Muscle of leg (tissue), 11 donors: ENCODE data around the gene CTNNA2. TPM values are rescaled to one million over a fixed set of nuclear protein-coding genes. Genes with fewer than 3 reads are reported as not detected.

ENCODE experiments used
- DNase-seq: peaks from one replicate; pipeline ENCODE4 v3.0.0; 2013
- H3K27ac ChIP-seq: one replicate; pipeline ENCODE4 v1.5.1; 2013; ENCODE audit warnings: mild to moderate bottlenecking, low read length, control low read depth
- H3K27me3 ChIP-seq: one replicate; pipeline ENCODE4 v1.6.1; 2013; ENCODE audit warnings: low read length; ENCODE audit not compliant: control insufficient read depth, insufficient read depth
- H3K36me3 ChIP-seq: one replicate; pipeline ENCODE4 v1.6.1; 2013; ENCODE audit warnings: low read length; ENCODE audit not compliant: control insufficient read depth, insufficient read depth
- H3K4me1 ChIP-seq: one replicate; pipeline ENCODE4 v1.6.1; 2013; ENCODE audit warnings: low read length; ENCODE audit not compliant: control insufficient read depth, insufficient read depth
- H3K4me3 ChIP-seq: one replicate; pipeline ENCODE4 v1.5.1; 2013; ENCODE audit warnings: low read length, control low read depth
- H3K9me3 ChIP-seq: replicated peaks from 2 replicates; pipeline ENCODE4 v1.6.1; 2013; ENCODE audit warnings: low read depth, low read length; ENCODE audit not compliant: control insufficient read depth
- WGBS: methylation state at CpG from one replicate; pipeline ENCODE4 v1.1.5; 2013; ENCODE audit warnings: missing lambda C conversion rate; ENCODE audit not compliant: insufficient coverage; 5-methylcytosine and 5-hydroxymethylcytosine counted together
- polyA plus RNA-seq, 8 donors: library from polyadenylated mRNA; unstranded; fragments of 120-200 nt; gene quantifications; one replicate each; pipeline versions ENCODE4 v1.2.1 to v1.2.3, GENCODE V29; 2013; ENCODE audit warnings: inconsistent platforms in 1 of 8, low replicate concordance in 1 of 8; ENCODE audit not compliant: insufficient read length in 8 of 8, insufficient read depth in 1 of 8
- total RNA-seq: library from RNA; stranded (reverse); fragments of 120-200 nt; gene quantifications from one replicate; pipeline ENCODE4 v1.2.4, GENCODE V29; 2013

CTNNA2 gene
- total and polyA plus RNA-seq, 9 donors, result 0.28 to 1.0 (median 0.69) TPM

DNA sequence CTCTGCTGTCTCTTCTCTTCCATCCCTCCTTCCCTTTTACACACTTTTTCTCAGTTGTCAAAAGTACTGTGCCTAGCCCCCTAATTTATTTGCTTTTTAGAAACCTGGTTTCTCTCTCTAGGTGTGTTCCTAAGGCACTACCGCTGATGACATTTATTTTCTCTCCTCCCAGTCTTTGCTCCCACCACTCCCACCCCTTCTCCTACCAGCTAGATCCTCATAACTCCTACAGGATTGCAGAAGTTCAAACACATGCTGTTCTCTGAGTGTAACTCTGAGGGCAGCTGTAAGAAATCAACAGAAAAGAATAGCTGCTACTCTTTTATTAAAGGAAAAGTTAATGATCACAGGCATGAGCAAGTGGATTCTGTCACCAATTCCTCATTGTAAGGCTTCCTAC lies 814.0 kb downstream of the CTNNA2 start:
- Histone ChIP-seq H3K9me3 (no peaks in the 10 kb centered on the region), H3K36me3 (no peaks in the 10 kb centered on the region), H3K4me3 (no peak overlapping the region), H3K4me1 (no peaks in the 10 kb centered on the region), H3K27me3 (peaks cover 19% of the 10 kb centered on the region), H3K27ac (no peak overlapping the region)
- DNase-seq, result no peak
- whole genome bisulfite sequencing, result 64% methylated on average over 1 of the region's 1 CpG

DNA sequence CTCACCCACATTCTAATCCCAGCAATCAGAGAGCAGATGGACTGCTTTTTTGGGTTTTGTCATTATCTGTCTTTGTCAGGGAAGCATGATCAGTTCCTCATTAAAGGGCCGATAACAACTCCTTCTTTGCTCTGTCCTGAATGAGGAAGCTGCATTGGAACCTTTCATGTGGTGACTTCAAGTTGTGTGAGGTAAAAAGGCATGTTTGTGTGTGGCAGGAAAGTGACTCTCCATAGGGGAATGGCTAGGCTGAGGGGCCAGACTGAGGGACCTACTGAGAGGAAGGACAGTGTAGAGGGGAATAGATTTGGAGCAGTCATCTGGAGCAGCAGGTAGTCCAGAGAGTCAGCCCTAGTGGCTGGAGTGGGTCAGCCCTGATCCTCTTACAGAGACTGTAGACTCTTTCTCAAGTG lies 815.3 kb downstream of the CTNNA2 start:
- WGBS, result 75% methylated on average over 1 of the region's 1 CpG
- H3K27me3 ChIP-seq, result peaks cover 8% of the 10 kb centered on the region
- no peaks in the 10 kb centered on the region for H3K4me1 ChIP-seq

DNA sequence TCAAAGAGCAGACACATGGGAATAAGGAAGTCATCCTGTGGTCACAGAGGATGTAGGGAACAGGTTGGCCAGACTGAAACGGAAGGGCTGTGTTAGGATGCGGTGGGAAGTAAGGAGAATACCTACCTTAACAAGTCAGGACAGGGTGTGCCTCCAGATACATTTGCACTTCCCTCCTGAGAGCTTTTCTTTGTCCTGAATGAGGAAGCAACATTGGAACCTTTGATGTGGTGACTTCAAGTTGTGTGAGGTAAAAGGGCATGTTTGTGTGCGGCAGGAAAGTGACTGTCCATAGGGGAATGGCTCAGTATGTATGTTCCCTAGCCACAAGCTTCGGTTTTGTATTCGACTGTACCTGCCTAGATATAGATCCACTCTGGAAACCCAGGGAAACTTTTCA lies 816.6 kb downstream of the CTNNA2 start:
- Histone ChIP-seq H3K27me3 (peaks cover 1% of the 10 kb centered on the region), H3K27ac (no peak overlapping the region), H3K4me1 (no peaks in the 10 kb centered on the region), H3K36me3 (no peaks in the 10 kb centered on the region), H3K4me3 (no peak overlapping the region), H3K9me3 (no peaks in the 10 kb centered on the region)
- DNase-seq, result no peak
- WGBS, result 82% methylated on average over 3 of the region's 5 CpGs

More for the DNA sequence above, 815.3 kb downstream of the CTNNA2 start:
- H3K4me3 ChIP-seq, result no peak overlapping the region
- no peak for DNase-seq
- no peaks in the 10 kb centered on the region for H3K9me3 ChIP-seq
- H3K27ac ChIP-seq, result no peak overlapping the region
- no peaks in the 10 kb centered on the region for H3K36me3 ChIP-seq

DNA sequence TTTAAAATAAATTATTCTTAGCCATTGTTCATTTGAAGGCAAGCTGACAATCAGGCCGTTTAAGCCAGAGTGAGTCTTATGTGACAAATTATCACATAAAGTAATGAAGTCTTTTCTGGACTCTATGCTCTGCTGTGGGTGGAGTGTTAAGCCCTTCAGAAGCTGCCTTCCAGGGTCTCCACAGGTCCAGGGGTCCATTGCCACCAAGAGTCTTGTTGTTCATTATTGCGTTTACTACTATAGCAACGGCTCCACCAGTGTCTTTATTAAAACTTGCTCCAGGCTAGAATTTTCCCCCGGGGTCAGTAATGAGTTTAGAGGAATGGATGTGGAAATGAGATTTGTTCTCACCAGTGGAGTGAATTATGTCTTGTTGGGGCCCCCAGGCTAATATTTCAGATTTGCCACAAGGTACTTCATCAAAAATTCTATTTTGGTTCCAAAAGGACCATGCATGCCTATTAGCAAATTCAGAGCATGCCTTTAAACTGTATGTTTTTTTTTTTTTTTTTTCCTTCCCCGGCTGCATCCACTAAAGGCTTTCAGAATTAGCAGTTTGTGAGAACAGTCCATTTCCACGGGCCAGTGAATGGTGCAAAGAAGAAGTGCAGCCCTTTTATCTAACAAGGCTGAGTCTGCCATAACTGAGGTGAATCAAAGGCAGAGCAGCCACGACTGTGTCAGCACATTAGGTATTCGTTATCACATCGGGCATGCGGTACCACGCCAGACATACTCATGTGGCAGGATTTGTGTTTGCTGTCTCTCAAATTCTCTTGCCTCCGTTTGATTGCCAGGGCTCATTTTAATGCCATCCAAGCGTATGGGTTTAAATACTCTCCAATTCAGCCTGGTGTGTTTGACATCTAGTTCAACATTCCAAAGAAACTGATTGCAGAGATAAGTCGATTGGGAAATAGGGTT lies 817.9 kb downstream of the CTNNA2 start:
- DNase-seq, result no peak
- Histone ChIP-seq H3K9me3 (no peaks in the 10 kb centered on the region), H3K4me1 (no peaks in the 10 kb centered on the region), H3K36me3 (no peaks in the 10 kb centered on the region), H3K27ac (no peak overlapping the region), H3K4me3 (no peak overlapping the region), H3K27me3 (no peaks in the 10 kb centered on the region)
- WGBS, result 73% methylated on average over 5 of the region's 14 CpGs

DNA sequence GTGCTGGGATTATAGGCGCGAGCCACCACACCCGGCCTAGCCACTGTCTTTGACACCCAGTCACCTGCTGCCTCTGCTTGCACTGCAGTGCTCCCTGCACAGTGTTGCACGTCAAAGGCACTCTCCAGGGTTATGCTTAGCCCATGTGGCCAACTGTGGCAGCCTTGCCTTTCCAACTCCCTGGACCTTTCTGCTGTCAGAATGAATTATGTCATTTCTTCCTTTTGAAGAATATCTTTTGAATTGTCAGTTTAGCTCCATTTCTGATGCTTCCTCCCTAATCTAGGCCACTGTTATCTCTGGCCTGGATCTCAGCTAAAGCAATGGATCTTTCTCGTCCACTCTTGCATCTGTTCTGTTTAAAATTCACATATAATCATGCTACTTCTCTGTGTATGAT lies 821.0 kb downstream of the CTNNA2 start:
- Histone ChIP-seq H3K27ac (no peak overlapping the region), H3K9me3 (no peaks in the 10 kb centered on the region), H3K36me3 (no peaks in the 10 kb centered on the region), H3K27me3 (no peaks in the 10 kb centered on the region), H3K4me3 (no peak overlapping the region), H3K4me1 (no peaks in the 10 kb centered on the region)
- DNase-seq, result no peak
- WGBS, result 90% methylated on average over 4 of the region's 5 CpGs

DNA sequence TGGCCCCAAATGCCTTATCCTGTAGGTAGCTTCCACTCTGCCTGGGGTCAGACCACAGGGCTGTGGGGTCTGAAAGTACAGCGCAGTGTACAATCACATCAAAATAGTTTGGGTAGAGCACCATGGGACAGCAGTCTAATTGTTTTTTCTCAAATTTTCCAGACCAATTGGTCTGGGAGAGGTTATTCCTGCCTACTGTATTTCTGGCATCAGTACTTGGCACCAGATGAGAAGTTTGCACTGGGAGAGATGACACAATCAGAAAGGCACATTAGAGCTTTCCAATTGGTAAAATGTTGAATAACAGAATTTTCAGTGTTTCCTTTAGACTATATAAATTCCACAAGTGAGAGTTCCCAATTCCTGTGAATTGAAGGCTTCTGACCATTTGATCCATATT lies 822.6 kb downstream of the CTNNA2 start:
- no peaks in the 10 kb centered on the region for H3K27me3 ChIP-seq
- no peaks in the 10 kb centered on the region for H3K36me3 ChIP-seq
- H3K27ac ChIP-seq, result no peak overlapping the region
- no peaks in the 10 kb centered on the region for H3K9me3 ChIP-seq
- no peaks in the 10 kb centered on the region for H3K4me1 ChIP-seq
- H3K4me3 ChIP-seq, result no peak overlapping the region
- no CpG with 5 or more reads among the region's 1 CpG for WGBS
- no peak for DNase-seq

DNA sequence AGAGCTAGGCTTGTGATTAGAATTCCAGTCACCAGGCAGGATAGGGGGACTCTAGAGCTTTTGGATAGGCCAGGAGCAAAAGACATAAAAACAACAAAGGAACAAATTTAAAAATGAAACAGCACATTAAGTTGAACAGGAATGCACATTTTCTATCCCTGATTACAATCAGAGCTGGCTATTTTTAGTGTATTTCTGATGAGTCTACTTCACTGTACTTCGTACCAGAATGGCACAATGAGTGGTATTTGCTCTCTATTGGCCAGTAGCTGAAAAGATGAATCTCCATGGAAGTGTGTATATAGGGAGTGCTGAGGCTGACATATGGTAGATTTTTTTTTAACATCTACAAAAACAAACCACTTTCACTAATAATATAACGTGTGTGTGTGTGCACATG lies 825.9 kb downstream of the CTNNA2 start:
- Histone ChIP-seq H3K27me3 (no peaks in the 10 kb centered on the region), H3K36me3 (no peaks in the 10 kb centered on the region), H3K9me3 (no peaks in the 10 kb centered on the region), H3K4me1 (no peaks in the 10 kb centered on the region), H3K4me3 (no peak overlapping the region), H3K27ac (no peak overlapping the region)
- no peak for DNase-seq
- WGBS, result no CpG with 5 or more reads among the region's 2 CpGs

DNA sequence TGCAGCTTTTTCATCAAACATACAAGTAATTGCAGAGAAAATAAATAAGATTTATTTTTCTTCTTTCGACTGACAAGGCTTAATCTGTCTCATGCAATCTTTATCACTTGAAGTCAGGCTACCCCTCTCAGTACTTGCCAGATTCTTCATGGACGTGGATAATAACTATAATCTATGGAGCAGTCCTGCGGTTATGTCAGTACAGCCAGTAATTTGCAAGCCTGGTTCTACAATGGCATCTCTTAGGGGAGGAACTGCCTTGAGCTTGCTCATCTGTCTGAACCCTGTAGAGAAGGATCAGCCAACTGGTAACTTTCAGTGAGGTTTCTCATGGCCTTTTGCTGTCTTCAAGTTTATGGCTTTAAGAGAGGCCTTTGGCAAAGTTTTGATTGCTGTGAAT lies 827.2 kb downstream of the CTNNA2 start:
- no peaks in the 10 kb centered on the region for H3K36me3 ChIP-seq
- WGBS, result no CpG with 5 or more reads among the region's 3 CpGs
- no peak for DNase-seq
- no peaks in the 10 kb centered on the region for H3K4me1 ChIP-seq
- H3K27me3 ChIP-seq, result no peaks in the 10 kb centered on the region
- H3K9me3 ChIP-seq, result no peaks in the 10 kb centered on the region
- no peak overlapping the region for H3K4me3 ChIP-seq
- no peak overlapping the region for H3K27ac ChIP-seq

DNA sequence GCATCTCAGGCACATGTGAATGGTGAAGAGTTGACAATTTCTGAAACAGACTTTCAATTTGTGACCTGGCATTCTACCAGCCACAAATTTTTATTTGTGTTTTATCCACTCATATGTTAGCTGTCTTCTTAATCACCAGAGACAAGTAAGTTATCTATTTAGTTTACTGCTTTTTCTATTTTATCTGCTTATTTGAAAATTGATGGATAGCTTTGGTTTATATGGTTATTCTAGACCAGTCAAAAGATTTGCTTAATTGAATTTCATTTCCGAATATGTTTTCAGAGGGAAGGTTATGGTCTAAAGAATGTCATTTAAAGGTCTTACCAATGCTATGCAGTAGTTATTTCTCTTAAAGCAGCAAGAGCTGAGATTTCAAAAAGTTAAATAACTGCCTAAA lies 835.2 kb downstream of the CTNNA2 start:
- no peaks in the 10 kb centered on the region for H3K27me3 ChIP-seq
- no CpG with 5 or more reads among the region's 1 CpG for WGBS
- no peak for DNase-seq
- H3K36me3 ChIP-seq, result no peaks in the 10 kb centered on the region
- H3K27ac ChIP-seq, result no peak overlapping the region
- no peaks in the 10 kb centered on the region for H3K9me3 ChIP-seq
- no peaks in the 10 kb centered on the region for H3K4me1 ChIP-seq
- H3K4me3 ChIP-seq, result no peak overlapping the region

DNA sequence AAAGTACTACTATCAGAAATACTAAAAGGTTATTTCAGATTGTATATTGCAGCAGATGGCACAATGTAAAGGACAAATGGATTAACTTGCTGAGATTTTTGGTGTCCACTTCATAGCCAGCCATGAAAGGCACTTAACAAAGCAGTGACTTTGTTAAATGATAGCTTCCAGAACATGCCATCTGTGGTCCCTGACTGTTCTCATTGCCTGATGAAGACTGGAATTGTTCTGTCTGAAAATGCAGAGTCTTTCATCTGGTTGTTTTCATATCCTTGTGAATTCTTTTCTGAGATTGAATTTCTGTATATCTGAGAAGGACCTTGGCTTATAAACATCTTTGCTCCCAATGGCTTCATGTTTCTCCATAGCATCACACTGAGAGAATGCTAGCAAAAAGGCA lies 836.1 kb downstream of the CTNNA2 start:
- no peaks in the 10 kb centered on the region for H3K4me1 ChIP-seq
- no peaks in the 10 kb centered on the region for H3K27me3 ChIP-seq
- H3K4me3 ChIP-seq, result no peak overlapping the region
- H3K27ac ChIP-seq, result no peak overlapping the region
- no peaks in the 10 kb centered on the region for H3K36me3 ChIP-seq
- H3K9me3 ChIP-seq, result no peaks in the 10 kb centered on the region
- DNase-seq, result no peak
